IMR-90 (cell line): ENCODE data around the gene MPST. TPM values are rescaled to one million over a fixed set of nuclear protein-coding genes. Genes with fewer than 3 reads are reported as not detected.

ENCODE experiments used
- ATAC-seq: fragments of 200-7000 bp; cut with Tn5 transposase; 2 replicates; pipeline ENCODE4 v1.9.1; 2020; ENCODE audit warnings: low read depth, mild to moderate bottlenecking, moderate library complexity
- BruUV-seq: library from RNA; stranded (reverse); fragments of 400-500 nt; replicated peaks from 2 replicates; lab custom pipeline; 2021; lab: Mats Ljungman, UMichigan
- CTCF ChIA-PET: fragments of 300-600 bp; formaldehyde crosslinking; extraction: SDS; loops from one replicate; lab custom pipeline; 2021; ENCODE audit warnings: antibody characterized with exemption; lab: Yijun Ruan, JAX
- POLR2A ChIA-PET: fragments of 300-600 bp; sonication (Branson Sonifier 250); formaldehyde crosslinking; loops from one replicate; lab custom pipeline; 2022; ENCODE audit warnings: antibody characterized with exemption; ENCODE audit not compliant: unreplicated experiment; lab: Charles Lee
- DNase-seq: peaks from one replicate; pipeline ENCODE4 v3.0.0; 2013
- H2AFZ ChIP-seq: replicated peaks from 2 replicates; pipeline ENCODE3; 2013; ENCODE audit warnings: low read length, mild to moderate bottlenecking; ENCODE audit not compliant: poor library complexity
- H2AK5ac ChIP-seq: 2 replicates; pipeline ENCODE4 v1.6.1; 2013; ENCODE audit warnings: low read depth, low read length, inconsistent platforms
- H2AK9ac ChIP-seq: replicated peaks from 2 replicates; pipeline ENCODE3; 2013; ENCODE audit warnings: mild to moderate bottlenecking, low read depth, low read length, moderate library complexity; ENCODE audit not compliant: poor library complexity
- H2BK120ac ChIP-seq: 2 replicates; pipeline ENCODE4 v1.6.1; 2013; ENCODE audit warnings: low read depth, low read length, inconsistent platforms
- H2BK15ac ChIP-seq: 3 replicates; pipeline ENCODE4 v1.6.1; 2013; ENCODE audit warnings: low read depth, low read length, inconsistent platforms
- H2BK20ac ChIP-seq: 2 replicates; pipeline ENCODE4 v1.6.1; 2013; ENCODE audit warnings: low read depth, mild to moderate bottlenecking, inconsistent platforms, low read length, moderate library complexity
- H2BK5ac ChIP-seq: 2 replicates; pipeline ENCODE4 v1.6.1; 2013; ENCODE audit warnings: mild to moderate bottlenecking, low read depth, low read length, inconsistent platforms; ENCODE audit not compliant: poor library complexity, severe bottlenecking
- H3K14ac ChIP-seq: replicated peaks from 2 replicates; pipeline ENCODE4 v1.6.1; 2013; ENCODE audit warnings: low read depth, low read length, inconsistent platforms
- H3K18ac ChIP-seq: 2 replicates; pipeline ENCODE4 v1.6.1; 2013; ENCODE audit warnings: low read depth, low read length, control low read depth
- H3K23ac ChIP-seq: 2 replicates; pipeline ENCODE4 v1.6.1; 2013; ENCODE audit warnings: low read depth, low read length, inconsistent platforms
- H3K27ac ChIP-seq: 2 replicates; pipeline ENCODE4 v1.5.1; 2013; ENCODE audit warnings: mild to moderate bottlenecking, control low read depth, low read length; ENCODE audit not compliant: insufficient read depth
- H3K27me3 ChIP-seq: 2 replicates; pipeline ENCODE4 v1.6.1; 2013; ENCODE audit warnings: low read length; ENCODE audit not compliant: control insufficient read depth, insufficient read depth
- H3K36me3 ChIP-seq: 2 replicates; pipeline ENCODE4 v1.6.1; 2013; ENCODE audit warnings: low read length, mixed read lengths; ENCODE audit not compliant: control insufficient read depth, insufficient read depth
- H3K4ac ChIP-seq: 2 replicates; pipeline ENCODE4 v1.6.1; 2013; ENCODE audit warnings: low read depth, low read length, inconsistent platforms
- H3K4me1 ChIP-seq: 2 replicates; pipeline ENCODE4 v1.6.1; 2013; ENCODE audit warnings: low read length, mixed read lengths; ENCODE audit not compliant: control insufficient read depth, insufficient read depth
- H3K4me2 ChIP-seq: 2 replicates; pipeline ENCODE4 v1.6.1; 2013; ENCODE audit warnings: low read depth, mild to moderate bottlenecking, control low read depth, low read length, moderate library complexity
- H3K4me3 ChIP-seq: 2 replicates; pipeline ENCODE4 v1.5.1; 2013; ENCODE audit warnings: low read depth, mild to moderate bottlenecking, control low read depth, low read length, moderate library complexity; ENCODE audit not compliant: insufficient read depth
- H3K56ac ChIP-seq: 2 replicates; pipeline ENCODE4 v1.6.1; 2013; ENCODE audit warnings: low read length, inconsistent platforms; ENCODE audit not compliant: insufficient read depth; ENCODE audit errors: extremely low read depth
- H3K79me1 ChIP-seq, 2 experiments: 2 replicates each; pipeline ENCODE4 v1.6.1; 2013; ENCODE audit warnings: low read length in 2 of 2, inconsistent platforms in 1 of 2, low read depth in 1 of 2
- H3K9ac ChIP-seq: 2 replicates; pipeline ENCODE4 v1.6.1; 2013; ENCODE audit warnings: low read depth, low read length, control low read depth
- H3K9me1 ChIP-seq: 2 replicates; pipeline ENCODE4 v1.6.1; 2013; ENCODE audit warnings: low read length, inconsistent platforms; ENCODE audit not compliant: insufficient read depth
- H3K9me3 ChIP-seq: 2 replicates; pipeline ENCODE4 v1.6.1; 2013; ENCODE audit warnings: low read length; ENCODE audit not compliant: control insufficient read depth, insufficient read depth
- H4K20me1 ChIP-seq: 2 replicates; pipeline ENCODE4 v1.6.1; 2013; ENCODE audit warnings: low read length, inconsistent platforms; ENCODE audit not compliant: insufficient read depth
- H4K5ac ChIP-seq: 2 replicates; pipeline ENCODE4 v1.6.1; 2013; ENCODE audit warnings: mild to moderate bottlenecking, low read depth, low read length, control low read depth
- H4K8ac ChIP-seq, 2 experiments: 2 replicates each; pipeline ENCODE4 v1.6.1; 2013; ENCODE audit warnings: low read depth in 2 of 2, low read length in 2 of 2, control low read depth in 1 of 2, inconsistent platforms in 1 of 2
- H4K91ac ChIP-seq: 2 replicates; pipeline ENCODE4 v1.6.1; 2013; ENCODE audit warnings: low read depth, low read length, inconsistent platforms; ENCODE audit not compliant: insufficient read depth
- BHLHE40 ChIP-seq: fragments of 150-350 bp; IDR thresholded peaks from 2 replicates; pipeline ENCODE4 v1.6.1; 2016; ENCODE audit warnings: mild to moderate bottlenecking, low read depth, low read length
- CEBPB ChIP-seq: IDR thresholded peaks from 2 replicates; pipeline ENCODE4 v1.6.1; 2012; ENCODE audit warnings: low read depth, low read length, improper control_type of control experiment
- CHD1 ChIP-seq: IDR thresholded peaks from 2 replicates; pipeline ENCODE4 v1.6.1; 2012; ENCODE audit warnings: low read depth, low read length, improper control_type of control experiment
- ELK1 ChIP-seq: fragments of 150-350 bp; IDR thresholded peaks from 2 replicates; pipeline ENCODE4 v1.6.1; 2016; ENCODE audit warnings: low read depth, mild to moderate bottlenecking, low read length, moderate library complexity, borderline replicate concordance
- FOS ChIP-seq: fragments of 150-350 bp; IDR thresholded peaks from 2 replicates; pipeline ENCODE4 v1.6.1; 2016; ENCODE audit warnings: low read depth, low read length
- MAFK ChIP-seq: IDR thresholded peaks from 2 replicates; pipeline ENCODE4 v1.6.1; 2012; ENCODE audit warnings: low read depth, low read length, improper control_type of control experiment
- MAZ ChIP-seq: IDR thresholded peaks from 2 replicates; pipeline ENCODE4 v1.6.1; 2012; ENCODE audit warnings: low read depth, mild to moderate bottlenecking, low read length, improper control_type of control experiment, moderate library complexity, borderline replicate concordance
- MXI1 ChIP-seq: IDR thresholded peaks from 2 replicates; pipeline ENCODE4 v1.6.1; 2012; ENCODE audit warnings: low read depth, mild to moderate bottlenecking, low read length, moderate library complexity, borderline replicate concordance
- NFE2L2 ChIP-seq: fragments of 150-350 bp; IDR thresholded peaks from 2 replicates; pipeline ENCODE4 v1.6.1; 2016; ENCODE audit warnings: low read depth, mild to moderate bottlenecking, low read length
- POLR2A ChIP-seq: IDR thresholded peaks from 2 replicates; pipeline ENCODE4 v1.6.1; 2012; ENCODE audit warnings: mild to moderate bottlenecking, low read depth, low read length
- RAD21 ChIP-seq: IDR thresholded peaks from 2 replicates; pipeline ENCODE4 v1.6.1; 2012; ENCODE audit warnings: low read length, improper control_type of control experiment
- RCOR1 ChIP-seq: IDR thresholded peaks from 2 replicates; pipeline ENCODE4 v1.6.1; 2012; ENCODE audit warnings: mild to moderate bottlenecking, low read length, improper control_type of control experiment; ENCODE audit not compliant: insufficient replicate concordance
- WGBS, 2 experiments: methylation state at CpG; one replicate each; pipeline versions ENCODE4 v1.1.5 to v1.1.7; 2013; ENCODE audit warnings: missing lambda C conversion rate in 2 of 2; ENCODE audit not compliant: insufficient read length in 1 of 2; ENCODE audit errors: extremely low coverage in 2 of 2; 5-methylcytosine and 5-hydroxymethylcytosine counted together
- dilution Hi-C: fragments of 300-500 bp; cut with HindIII; formaldehyde crosslinking; loops from one replicate; pipeline ENCODE4 v1.14.3; 2018; ENCODE audit warnings: low sequenced_read_pairs; ENCODE audit not compliant: unreplicated experiment
- in situ Hi-C: fragments of 300-500 bp; cut with MboI; formaldehyde crosslinking; loops from 3 replicates; pipeline ENCODE4 v1.14.3; 2019; ENCODE audit warnings: low sequenced_read_pairs, inconsistent platforms, mixed read lengths
- intact Hi-C: fragments of 100-400 bp; cut with micrococcal nuclease; formaldehyde crosslinking; loops from 2 replicates; pipeline ENCODE4 v1.10.0; 2022
- polyA plus RNA-seq, 3 experiments: library from polyadenylated mRNA; depleted of rRNA; stranded (reverse); fragments of >200 nt; gene quantifications; 2 replicates each; pipeline ENCODE4 v1.2.3, GENCODE V29; 2012; ENCODE audit warnings: low replicate concordance in 1 of 3
- total RNA-seq: library from RNA; depleted of rRNA; stranded (reverse); fragments of >200 nt; gene quantifications from 2 replicates; pipeline ENCODE4 v1.2.3, GENCODE V29; 2012

The MPST gene
- total and polyA plus RNA-seq, 2 of the 4 experiments (the other 2 are of a cell fraction) = 19.2 to 43.0 TPM

GRCh38 chr22:36976606-36977005 lies 42.9 kb upstream of the MPST start:
- H3K4me2 ChIP-seq = no peak overlapping the region
- H2BK5ac ChIP-seq = no peak overlapping the region
- no peak overlapping the region for H3K4me3 ChIP-seq
- intact Hi-C loops (no loop called here), in situ Hi-C loops (no loop called here), dilution Hi-C loops (no loop called here)
- H3K79me1 ChIP-seq = no peaks in the 10 kb centered on the region
- BruUV-seq = no TSS peak
- no peak for TF ChIP-seq NFE2L2
- TF ChIP-seq MXI1 = no peak
- no peak for TF ChIP-seq FOS
- TF ChIP-seq CEBPB = no peak
- TF ChIP-seq RAD21 = no peak
- no peak for TF ChIP-seq MAFK
- TF ChIP-seq ELK1 = no peak
- TF ChIP-seq POLR2A = no peak
- TF ChIP-seq CHD1 = no peak
- TF ChIP-seq RCOR1 = no peak
- TF ChIP-seq MAZ = no peak
- no peak for TF ChIP-seq BHLHE40
- no peak overlapping the region for H2AK5ac ChIP-seq
- H3K4ac ChIP-seq = no peak overlapping the region
- DNase-seq (no peak), ATAC-seq (no peak)
- peaks cover 21% of the 10 kb centered on the region for H3K27me3 ChIP-seq
- no peaks in the 10 kb centered on the region for H3K36me3 ChIP-seq
- no peak overlapping the region for H2AFZ ChIP-seq
- H3K23ac ChIP-seq = no peak overlapping the region
- H3K56ac ChIP-seq = no peak overlapping the region
- H3K9me3 ChIP-seq = no peaks in the 10 kb centered on the region
- POLR2A ChIA-PET = no interaction called here
- no peak overlapping the region for H4K5ac ChIP-seq
- H2BK20ac ChIP-seq = no peak overlapping the region
- no peak overlapping the region for H4K8ac ChIP-seq
- H3K14ac ChIP-seq = no peak overlapping the region
- no peaks in the 10 kb centered on the region for H3K4me1 ChIP-seq
- H4K20me1 ChIP-seq = no peaks in the 10 kb centered on the region
- WGBS, 2 experiments = no CpG with 5 or more reads among the region's 4 CpGs
- H2BK15ac ChIP-seq = no peak overlapping the region
- no peak overlapping the region for H2AK9ac ChIP-seq
- H4K91ac ChIP-seq = no peak overlapping the region
- no peaks in the 10 kb centered on the region for H3K9me1 ChIP-seq
- no peak overlapping the region for H3K18ac ChIP-seq
- H3K9ac ChIP-seq = no peak overlapping the region
- H2BK120ac ChIP-seq = no peak overlapping the region
- CTCF ChIA-PET = no interaction called here
- H3K27ac ChIP-seq = no peak overlapping the region
